HepG2 (cell line): ENCODE results near the gene ATXN2. TPM values are rescaled to one million over a fixed set of nuclear protein-coding genes. Genes with fewer than 3 reads are reported as not detected.

Experiments
- ATAC-seq: fragments of 200-7000 bp; cut with Tn5 transposase; 3 replicates; pipeline ENCODE4 v1.9.1; 2020; ENCODE audit warnings: mild to moderate bottlenecking, moderate library complexity
- BruUV-seq: library from RNA; stranded (reverse); fragments of 400-500 nt; replicated peaks from 2 replicates; lab custom pipeline; 2021; lab: Mats Ljungman, UMichigan
- CTCF ChIA-PET: fragments of 300-600 bp; formaldehyde crosslinking; extraction: SDS; loops from one replicate; lab custom pipeline; 2021; ENCODE audit warnings: low total read pairs, inconsistent platforms, low intra/inter-chr PET ratio; lab: Yijun Ruan, JAX
- POLR2A ChIA-PET: fragments of 350-600 bp; sonication (Branson Sonifier 250); formaldehyde crosslinking; loops from one replicate; lab custom pipeline; 2020; ENCODE audit warnings: antibody characterized with exemption, inconsistent platforms; lab: Yijun Ruan, JAX
- DNase-seq: peaks from one replicate; pipeline ENCODE4 v3.0.0-alpha.2; 2015; ENCODE audit warnings: low spot score
- FAIRE-seq: peaks from 3 replicates; lab custom pipeline; 2011; peaks lifted over from hg19 to GRCh38; lab: Jason Lieb, UNC
- H2AFZ ChIP-seq: one replicate; pipeline ENCODE4 v1.6.1; 2011; ENCODE audit warnings: low read length, inconsistent platforms
- H3K27ac ChIP-seq: fragments of 300-600 bp; 3 replicates; pipeline ENCODE4 v1.8.0; 2011; ENCODE audit warnings: mixed run types, mild to moderate bottlenecking, mixed read lengths, low read length, inconsistent platforms; ENCODE audit not compliant: insufficient read depth; ENCODE audit errors: extremely low read length
- H3K27me3 ChIP-seq, 2 experiments: fragments of 200-600 bp in 1 of 2; 2 replicates in 1 of 2; 3 replicates in 1 of 2; pipeline versions ENCODE4 v1.6.0 to v1.8.0; 2011; ENCODE audit warnings: low read length in 2 of 2, mild to moderate bottlenecking in 2 of 2, moderate library complexity in 2 of 2, inconsistent platforms in 1 of 2; ENCODE audit not compliant: insufficient read depth in 2 of 2, control insufficient read depth in 1 of 2
- H3K36me3 ChIP-seq, 2 experiments: fragments of 200-600 bp in 1 of 2; replicated peaks in 1 of 2; 2 replicates in 1 of 2; 3 replicates in 1 of 2; pipeline versions ENCODE4 v1.5.1 to v1.8.0; 2011; ENCODE audit warnings: low read length in 2 of 2, inconsistent platforms in 1 of 2; ENCODE audit not compliant: insufficient read depth in 2 of 2, control insufficient read depth in 1 of 2
- H3K4me1 ChIP-seq: 2 replicates; pipeline ENCODE4 v1.5.1; 2012; ENCODE audit warnings: low read length, inconsistent platforms; ENCODE audit not compliant: insufficient read depth
- H3K4me2 ChIP-seq: 2 replicates; pipeline ENCODE4 v1.6.0; 2011; ENCODE audit warnings: low read depth, low read length, inconsistent platforms
- H3K4me3 ChIP-seq, 3 experiments: fragments of 200-600 bp in 1 of 3; sonication (generic), shearing (Covaris generic) in 1 of 3; replicated peaks in 1 of 3; 2 replicates each; pipeline ENCODE4 v1.5.1; 2011 to 2016; ENCODE audit warnings: low read length in 3 of 3, inconsistent platforms in 2 of 3, low read depth in 2 of 3, mild to moderate bottlenecking in 2 of 3, control low read depth in 1 of 3, mixed read lengths in 1 of 3; ENCODE audit not compliant: insufficient read depth in 1 of 3
- H3K79me2 ChIP-seq: one replicate; pipeline ENCODE4 v1.6.1; 2011; ENCODE audit warnings: low read length, inconsistent platforms; ENCODE audit not compliant: insufficient read depth
- H3K9ac ChIP-seq: 2 replicates; pipeline ENCODE4 v1.6.0; 2011; ENCODE audit warnings: mild to moderate bottlenecking, low read depth, low read length, inconsistent platforms; ENCODE audit not compliant: insufficient read depth
- H3K9me3 ChIP-seq: 2 replicates; pipeline ENCODE4 v1.5.1; 2012; ENCODE audit warnings: mild to moderate bottlenecking, low read length
- H4K20me1 ChIP-seq: 2 replicates; pipeline ENCODE4 v1.6.0; 2011; ENCODE audit warnings: inconsistent platforms, mild to moderate bottlenecking, low read length, moderate library complexity; ENCODE audit not compliant: insufficient read depth
- HOXA9 ChIP-seq: sonication (generic); formaldehyde crosslinking; IDR thresholded peaks from 2 replicates; pipeline ENCODE4 v1.8.1; 2022; ENCODE audit warnings: missing genetic modification reagents, mild to moderate bottlenecking, moderate library complexity, borderline replicate concordance
- KMT2A ChIP-seq: sonication (generic); formaldehyde crosslinking; IDR thresholded peaks from 2 replicates; pipeline ENCODE4 v1.4.0; 2020; ENCODE audit warnings: missing genetic modification reagents
- NFATC3 ChIP-seq: sonication (generic); formaldehyde crosslinking; IDR thresholded peaks from 2 replicates; pipeline ENCODE4 v1.5.1; 2020; ENCODE audit warnings: mild to moderate bottlenecking, missing genetic modification reagents
- NFIC ChIP-seq: IDR thresholded peaks from 2 replicates; pipeline ENCODE4 v1.6.1; 2012; ENCODE audit warnings: mild to moderate bottlenecking, low read length, inconsistent platforms
- NRL ChIP-seq: sonication (generic); formaldehyde crosslinking; IDR thresholded peaks from 2 replicates; pipeline ENCODE4 v1.5.0; 2020; ENCODE audit warnings: missing genetic modification reagents, mild to moderate bottlenecking, moderate library complexity, borderline replicate concordance
- REXO4 ChIP-seq: sonication (generic); formaldehyde crosslinking; IDR thresholded peaks from 2 replicates; pipeline ENCODE4 v1.8.0; 2022; ENCODE audit warnings: missing genetic modification reagents, mild to moderate bottlenecking, borderline replicate concordance
- SIX1 ChIP-seq: sonication (generic); formaldehyde crosslinking; IDR thresholded peaks from 2 replicates; pipeline ENCODE4 v1.4.0; 2020; ENCODE audit warnings: missing genetic modification reagents, borderline replicate concordance
- SMARCC2 ChIP-seq: fragments of 450-650 bp; IDR thresholded peaks from 2 replicates; pipeline ENCODE4 v1.6.1; 2017; ENCODE audit warnings: antibody characterized with exemption, mild to moderate bottlenecking
- SNRNP70 ChIP-seq: fragments of 200-400 bp; formaldehyde crosslinking; IDR thresholded peaks from 2 replicates; pipeline ENCODE4 v1.6.1; 2017; ENCODE audit warnings: mild to moderate bottlenecking, low read depth, low read length, moderate library complexity
- U2AF2 ChIP-seq: fragments of 200-400 bp; formaldehyde crosslinking; IDR thresholded peaks from 2 replicates; pipeline ENCODE4 v1.6.1; 2017; ENCODE audit warnings: low read depth, mild to moderate bottlenecking, low read length
- ZNF556 ChIP-seq: sonication (generic); formaldehyde crosslinking; IDR thresholded peaks from 2 replicates; pipeline ENCODE4 v1.4.0; 2020; ENCODE audit warnings: mild to moderate bottlenecking, missing genetic modification reagents, borderline replicate concordance
- WGBS: methylation state at CpG from one replicate; pipeline ENCODE4 v1.1.6; 2017; ENCODE audit warnings: low lambda C conversion rate; 5-methylcytosine and 5-hydroxymethylcytosine counted together
- in situ Hi-C: cut with HindIII; loops from 2 replicates; pipeline ENCODE4 v1.10.0; 2017; ENCODE audit warnings: low pct_unique_long_range_greater_than_20kb; ENCODE audit not compliant: extremely low pct_ligation_motif_present
- intact Hi-C: fragments of 100-400 bp; cut with micrococcal nuclease; formaldehyde crosslinking; loops from one replicate; pipeline ENCODE4 v1.10.0; 2022; ENCODE audit not compliant: unreplicated experiment
- polyA plus RNA-seq, 8 experiments: library from polyadenylated mRNA; depleted of rRNA in 3 of 8; stranded (reverse) in 7 of 8; unstranded in 1 of 8; fragments of >200 nt; fragmentation: Illumina TruSeq in 4 of 8; extraction: Trizol in 4 of 8; gene quantifications; 2 replicates each; pipeline versions ENCODE4 v1.2.1 to v1.2.3, GENCODE V29; 2011 to 2016; ENCODE audit warnings: low read depth in 4 of 8, missing spikeins in 1 of 8, mixed read lengths in 1 of 8; ENCODE audit not compliant: insufficient read depth in 1 of 8
- total RNA-seq, 5 experiments: library from RNA; depleted of rRNA; stranded (reverse); fragments of >200 nt; fragmentation: Illumina TruSeq; extraction: Trizol; gene quantifications; 2 replicates each; pipeline ENCODE4 v1.2.3, GENCODE V29; 2016; ENCODE audit warnings: low read depth in 1 of 5
- TF ChIP-seq, protein P1 (sequence below): IDR thresholded peaks from 2 replicates; pipeline ENCODE4 v1.6.1; 2016; ENCODE audit warnings: missing compliant biosample characterization, missing genetic modification reagents, borderline replicate concordance

Gene ATXN2
- total and polyA plus RNA-seq, 2 of the 13 experiments (the other 11 are each of a cell fraction or from before 2014, with no cell fraction given): 18.1 to 27.1 TPM

DNA sequence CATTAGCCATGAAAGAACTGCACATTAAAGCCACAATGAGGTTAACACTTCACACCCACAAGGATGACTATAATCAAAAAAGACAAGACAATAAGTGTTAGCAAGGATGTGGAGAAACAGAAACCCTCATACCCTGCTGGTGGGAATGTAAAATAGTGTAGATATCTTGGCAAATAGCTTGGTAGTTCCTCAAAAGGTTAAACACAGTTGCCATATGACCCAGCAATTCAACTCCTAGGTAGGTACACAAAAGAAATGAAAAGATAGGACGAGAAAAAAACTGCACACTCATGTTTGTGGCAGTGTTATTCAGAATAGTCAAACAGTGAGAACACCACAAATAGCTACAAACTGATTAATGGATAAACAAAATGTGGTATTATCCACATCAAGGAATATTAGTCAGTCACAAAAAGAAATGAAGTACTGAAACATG, 93.5 kb downstream of the ATXN2 start (continued):
- TF ChIP-seq KMT2A (CRISPR knock-in tag) (no peak), NRL (CRISPR knock-in tag) (no peak), HOXA9 (CRISPR knock-in tag) (no peak), SIX1 (CRISPR knock-in tag) (no peak)

DNA sequence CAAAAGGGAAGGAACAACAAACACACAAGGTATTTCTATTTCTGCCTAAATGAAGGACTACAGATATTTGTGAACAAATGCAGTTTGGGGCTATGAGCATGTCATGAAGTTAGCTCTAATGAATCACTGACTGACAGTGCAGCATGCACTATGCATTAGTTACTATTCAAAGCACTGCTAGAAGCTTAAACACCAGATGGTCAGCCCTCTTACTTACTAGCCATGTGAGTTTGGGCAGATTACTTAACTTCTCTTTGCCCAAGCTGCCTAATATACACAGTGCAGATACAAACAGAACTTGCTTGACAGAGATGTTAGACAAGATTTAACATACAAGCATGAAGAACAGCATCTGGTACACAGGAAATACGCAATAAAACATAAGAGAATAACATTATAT, 96.0 kb downstream of the ATXN2 start:
- 96% methylated on average over 1 of the region's 1 CpG for WGBS
- no peaks in the 10 kb centered on the region for H3K27me3 ChIP-seq
- POLR2A ChIA-PET: no interaction called here
- CTCF ChIA-PET: no interaction called here
- no peak for DNase-seq
- in situ Hi-C loops: no loop called here
- no peak for TF ChIP-seq REXO4
- no peak for TF ChIP-seq SMARCC2
- no peak for TF ChIP-seq NFATC3 (CRISPR knock-in tag)
- TF ChIP-seq NFIC: no peak
- TF ChIP-seq ZNF556 (CRISPR knock-in tag): no peak
- TF ChIP-seq, protein P1, sequence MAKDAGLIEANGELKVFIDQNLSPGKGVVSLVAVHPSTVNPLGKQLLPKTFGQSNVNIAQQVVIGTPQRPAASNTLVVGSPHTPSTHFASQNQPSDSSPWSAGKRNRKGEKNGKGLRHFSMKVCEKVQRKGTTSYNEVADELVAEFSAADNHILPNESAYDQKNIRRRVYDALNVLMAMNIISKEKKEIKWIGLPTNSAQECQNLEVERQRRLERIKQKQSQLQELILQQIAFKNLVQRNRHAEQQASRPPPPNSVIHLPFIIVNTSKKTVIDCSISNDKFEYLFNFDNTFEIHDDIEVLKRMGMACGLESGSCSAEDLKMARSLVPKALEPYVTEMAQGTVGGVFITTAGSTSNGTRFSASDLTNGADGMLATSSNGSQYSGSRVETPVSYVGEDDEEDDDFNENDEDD (CRISPR knock-in tag): no peak
- no peak for TF ChIP-seq U2AF2
- TF ChIP-seq SNRNP70: no peak
- H4K20me1 ChIP-seq: no peaks in the 10 kb centered on the region
- intact Hi-C loops: no loop called here
- BruUV-seq: no TSS peak
- no peak for ATAC-seq
- no peak for FAIRE-seq
- no peak overlapping the region for H3K27ac ChIP-seq
- H3K9me3 ChIP-seq: no peaks in the 10 kb centered on the region
- H3K9ac ChIP-seq: no peak overlapping the region
- H3K4me3 ChIP-seq: no peak overlapping the region
- peaks cover 6 to 56% of the 10 kb centered on the region in 2 experiments for H3K36me3 ChIP-seq
- H3K79me2 ChIP-seq: no peaks in the 10 kb centered on the region
- no peak overlapping the region for H2AFZ ChIP-seq
- no peaks in the 10 kb centered on the region for H3K4me1 ChIP-seq
- H3K4me2 ChIP-seq: no peak overlapping the region
